Esophagus muscularis mucosa (tissue), 4 donors: Measurements from ENCODE around the gene ECEL1. TPM values are rescaled to one million over a fixed set of nuclear protein-coding genes. Genes with fewer than 3 reads are reported as not detected.

Experiments
- DNase-seq: peaks from one replicate; pipeline ENCODE4 v3.0.0-alpha.2; 2017; ENCODE audit errors: extremely low spot score
- H3K27ac ChIP-seq, 4 donors: fragments of 200-600 bp; sonication (generic); replicated peaks in 1 of 4; 1 replicate in 3 of 4; 2 replicates in 1 of 4; pipeline ENCODE4 v1.5.1; 2016 to 2019; ENCODE audit warnings: mild to moderate bottlenecking in 1 of 4
- H3K27me3 ChIP-seq, 4 donors: fragments of 200-600 bp; sonication (generic); one replicate each; pipeline versions ENCODE4 v1.5.1 to v1.6.0; 2016 to 2019
- H3K36me3 ChIP-seq, 4 donors: fragments of 200-600 bp; sonication (generic); one replicate each; pipeline ENCODE4 v1.5.1; 2016 to 2019
- H3K4me1 ChIP-seq, 4 donors: fragments of 200-600 bp; sonication (generic); one replicate each; pipeline ENCODE4 v1.5.1; 2016 to 2019
- H3K4me3 ChIP-seq, 4 donors: fragments of 200-600 bp; sonication (generic); 1 replicate in 2 of 4; 2 replicates in 2 of 4; pipeline ENCODE4 v1.5.1; 2016 to 2019; ENCODE audit warnings: mild to moderate bottlenecking in 4 of 4, moderate library complexity in 1 of 4
- H3K9me3 ChIP-seq, 4 donors: fragments of 200-600 bp; sonication (generic); 1 replicate in 3 of 4; 2 replicates in 1 of 4; pipeline ENCODE4 v1.5.1; 2016 to 2019
- CTCF ChIP-seq, 3 experiments: fragments of 200-600 bp in 2 of 3; fragments of 450-650 bp in 1 of 3; sonication (generic) in 2 of 3; IDR thresholded peaks; one replicate each; pipeline ENCODE4 v1.5.1; 2017 to 2019; ENCODE audit warnings: antibody characterized with exemption in 3 of 3, mild to moderate bottlenecking in 2 of 3, moderate library complexity in 1 of 3
- EP300 ChIP-seq: sonication (generic); formaldehyde crosslinking; IDR thresholded peaks from one replicate; pipeline ENCODE4 v1.6.1; 2017; ENCODE audit warnings: antibody characterized with exemption
- POLR2A ChIP-seq: fragments of 450-650 bp; IDR thresholded peaks from one replicate; pipeline ENCODE4 v1.6.1; 2017; ENCODE audit warnings: antibody characterized with exemption, moderate library complexity, mild to moderate bottlenecking, low read depth
- POLR2AphosphoS5 ChIP-seq, 2 donors: sonication (generic); formaldehyde crosslinking; IDR thresholded peaks; one replicate each; pipeline ENCODE4 v1.6.1; 2017; ENCODE audit warnings: antibody characterized with exemption in 2 of 2
- WGBS: methylation state at CpG from one replicate; pipeline ENCODE4 v1.1.5; 2018; 5-methylcytosine and 5-hydroxymethylcytosine counted together
- intact Hi-C: fragments of 100-400 bp; cut with DNase I; formaldehyde crosslinking; loops from one replicate; pipeline ENCODE4 v1.15.1; 2023
- total RNA-seq, 4 donors: library from RNA; depleted of rRNA; stranded (reverse); fragments of >200 nt; gene quantifications; one replicate each; pipeline versions ENCODE4 v1.1.0 to v1.2.1, GENCODE V29; 2016

ECEL1 gene
- total RNA-seq, 4 donors from 2014 or later: 0.66 to 1.6 (median 1.4) TPM; not detected in 1

DNA sequence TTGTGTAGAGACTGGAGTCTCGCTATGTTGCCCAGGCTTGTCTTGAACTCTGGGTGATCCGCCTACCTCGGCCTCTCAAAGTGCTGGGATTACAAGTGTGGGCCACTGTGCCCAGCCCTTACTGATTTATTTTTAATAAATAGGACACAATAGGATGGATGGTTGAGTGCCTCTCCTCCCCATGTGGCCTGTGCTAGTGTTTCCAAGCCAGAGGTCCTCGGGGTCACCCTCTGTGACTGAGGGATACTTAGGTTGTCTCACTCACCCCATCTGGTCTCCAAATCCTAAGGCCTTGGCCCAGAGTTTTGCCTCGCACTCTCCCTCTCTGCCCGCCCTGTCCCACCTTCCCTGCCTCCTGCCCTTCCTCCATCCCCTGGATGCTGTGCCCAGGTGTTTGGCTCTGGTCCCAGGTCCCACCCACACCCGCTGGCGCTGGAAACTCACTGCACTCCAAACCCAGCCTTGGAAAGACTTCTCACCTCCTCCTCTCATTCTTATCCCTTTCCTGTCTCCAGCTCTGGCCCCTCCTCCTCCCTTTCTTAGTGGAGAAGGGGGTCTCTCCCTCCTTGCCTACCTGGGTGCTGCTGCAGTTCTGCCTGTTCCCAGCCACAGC, 4.7 kb upstream of the ECEL1 start:
- Histone ChIP-seq H3K36me3 (no peaks in the 10 kb centered on the region), H3K27ac (no peak overlapping the region), H3K9me3 (no peaks in the 10 kb centered on the region), H3K4me1 (peaks cover 0 to 8% (median 5%) of the 10 kb centered on the region in 4 donors), H3K4me3 (no peak overlapping the region), H3K27me3 (peaks cover 0 to 53% (median under 1%) of the 10 kb centered on the region in 4 donors)
- DNase-seq: no peak
- intact Hi-C loops: no loop called here
- TF ChIP-seq POLR2AphosphoS5 (IDR thresholded peaks at IDR 0.05): no peak
- no peak for TF ChIP-seq EP300
- no peak for TF ChIP-seq POLR2A
- no peak for TF ChIP-seq CTCF (IDR thresholded peaks at IDR 0.05)
- whole genome bisulfite sequencing: 75% methylated on average over 8 of the region's 8 CpGs

DNA sequence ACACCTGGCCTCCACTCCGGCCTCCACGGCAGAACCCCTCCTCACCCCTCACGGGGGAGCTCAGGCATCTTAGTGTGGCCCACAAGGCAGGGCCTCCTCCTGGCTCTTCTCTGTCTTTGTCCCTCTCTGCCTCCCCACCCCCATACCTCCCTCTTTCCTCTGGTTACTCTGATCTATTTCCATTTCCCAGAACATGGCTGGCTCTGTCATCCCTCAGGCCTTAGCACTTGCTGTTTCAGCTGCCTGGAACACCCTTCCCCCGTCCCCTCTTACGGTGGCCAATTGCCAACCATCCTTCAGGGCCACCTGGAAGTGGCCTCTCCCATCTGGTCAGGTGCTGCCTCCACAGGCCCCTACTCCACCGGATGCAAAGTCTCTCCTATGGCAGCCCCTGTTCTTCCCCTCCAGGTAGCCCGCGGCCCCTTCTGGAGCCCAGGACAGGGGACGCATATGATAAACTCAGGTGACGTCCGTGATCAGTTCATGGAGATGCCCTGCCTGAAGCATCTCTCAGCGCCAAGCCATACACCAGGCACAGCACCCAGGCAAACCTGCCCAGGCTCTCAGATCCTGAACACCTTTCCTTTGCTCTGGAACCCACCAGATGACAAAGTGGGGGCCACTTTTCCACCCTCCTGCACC, 3.6 kb upstream of the ECEL1 start:
- WGBS: 81% methylated on average over 12 of the region's 12 CpGs
- Histone ChIP-seq H3K36me3 (no peaks in the 10 kb centered on the region), H3K27ac (no peak overlapping the region), H3K27me3 (peaks cover 0 to 53% (median 11%) of the 10 kb centered on the region in 4 donors), H3K4me1 (peaks cover 0 to 19% (median 16%) of the 10 kb centered on the region in 4 donors), H3K4me3 (no peak overlapping the region), H3K9me3 (no peaks in the 10 kb centered on the region)
- no peak for DNase-seq
- TF ChIP-seq POLR2A: no peak
- intact Hi-C loops: no loop called here

DNA sequence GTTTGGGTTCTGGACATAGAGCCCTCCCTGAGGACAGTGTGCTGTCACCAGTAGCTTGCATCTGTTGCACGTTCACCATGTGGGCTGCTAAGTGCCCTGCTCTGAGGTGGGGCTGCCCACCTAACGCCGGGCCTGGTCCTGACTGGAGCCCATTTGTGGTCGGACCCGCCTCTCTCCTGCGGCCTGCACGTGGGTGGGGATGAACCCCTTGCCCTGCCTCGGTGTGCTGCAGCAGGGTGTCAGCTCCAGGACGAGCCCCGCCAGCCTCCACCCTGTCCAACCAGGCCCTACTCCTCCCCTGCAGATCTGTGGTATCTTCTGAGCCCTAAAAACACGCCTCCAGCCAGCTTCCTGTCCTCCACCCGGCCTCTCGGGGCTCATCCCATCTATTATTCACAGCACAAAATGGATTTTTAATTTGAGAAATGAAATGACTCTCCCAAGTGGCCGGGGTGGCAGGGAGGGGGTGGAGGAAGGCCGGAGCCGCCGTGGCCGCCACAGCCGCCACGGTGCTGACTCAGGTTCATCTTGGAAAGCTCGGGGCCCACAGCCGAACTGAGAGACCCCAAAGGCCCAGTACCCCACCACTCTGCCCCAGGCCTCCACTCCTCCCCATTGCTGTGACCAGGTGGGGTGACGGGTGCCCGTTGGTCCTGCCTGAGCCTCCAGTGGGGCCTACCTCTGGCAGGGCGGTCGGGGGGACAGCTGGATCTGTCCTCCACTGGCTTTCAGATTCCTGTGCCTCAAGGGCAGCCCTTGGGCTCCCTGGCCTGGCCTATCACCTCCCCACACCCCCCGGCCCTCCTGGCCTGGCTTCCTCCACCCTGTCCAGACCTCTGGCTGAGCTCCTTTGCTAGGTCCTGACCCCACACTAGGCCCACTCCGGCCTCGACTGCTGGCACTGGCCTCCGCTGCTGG, 2.8 kb upstream of the ECEL1 start:
- Histone ChIP-seq H3K27ac (no peak overlapping the region), H3K4me1 (peaks cover 0 to 26% (median 21%) of the 10 kb centered on the region in 4 donors), H3K9me3 (no peaks in the 10 kb centered on the region), H3K36me3 (no peaks in the 10 kb centered on the region), H3K4me3 (no peak overlapping the region), H3K27me3 (peaks cover 0 to 61% (median 18%) of the 10 kb centered on the region in 4 donors)
- WGBS: 85% methylated on average over 25 of the region's 30 CpGs
- TF ChIP-seq POLR2A (no peak), EP300 (no peak), POLR2AphosphoS5 (IDR thresholded peaks at IDR 0.05) (no peak), CTCF (IDR thresholded peaks at IDR 0.05) (no peak)
- no peak for DNase-seq
- intact Hi-C loops: no loop called here

DNA sequence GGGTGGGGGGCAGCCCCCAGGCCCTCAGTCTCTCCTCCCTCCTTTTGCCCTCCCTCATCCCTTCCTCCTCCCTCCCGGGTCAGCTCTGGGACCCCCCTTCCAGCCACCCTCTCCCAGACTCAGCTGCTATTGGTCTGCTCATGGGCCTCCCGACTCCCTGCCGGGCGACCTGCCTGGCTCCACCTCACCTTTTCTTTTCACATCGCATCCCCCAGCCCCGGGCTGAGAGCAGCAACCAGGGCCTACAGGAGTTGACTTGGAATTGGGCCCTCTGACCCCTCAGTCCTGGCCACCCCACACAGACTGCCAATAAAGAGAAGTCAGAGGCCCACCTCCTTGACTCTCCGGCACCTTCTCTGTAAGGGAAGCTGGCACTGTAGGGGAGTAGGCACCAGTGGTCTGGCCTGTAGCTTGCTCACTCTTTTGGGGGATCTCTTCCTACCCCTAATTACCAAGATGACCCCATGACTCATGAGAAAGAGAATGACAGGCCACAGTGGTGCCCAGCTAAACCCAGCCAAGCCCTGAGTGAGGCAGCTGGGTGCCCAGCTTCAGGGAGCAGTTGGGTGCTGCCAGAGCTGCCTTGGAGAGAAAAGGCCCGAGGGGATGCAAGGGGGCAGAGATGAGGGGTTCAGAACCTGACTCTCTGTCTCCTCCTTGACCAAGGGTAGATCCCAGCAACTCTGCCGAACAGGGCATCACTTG, 2.0 kb upstream of the ECEL1 start:
- TF ChIP-seq CTCF (IDR thresholded peaks at IDR 0.05) (no peak), POLR2AphosphoS5 (IDR thresholded peaks at IDR 0.05) (no peak), EP300 (no peak), POLR2A (no peak)
- Histone ChIP-seq H3K4me1 (peaks cover 0 to 31% (median 24%) of the 10 kb centered on the region in 4 donors), H3K27ac (no peak overlapping the region), H3K9me3 (no peaks in the 10 kb centered on the region), H3K36me3 (no peaks in the 10 kb centered on the region), H3K27me3 (peaks cover 0 to 69% (median 23%) of the 10 kb centered on the region in 4 donors), H3K4me3 (no peak overlapping the region)
- intact Hi-C loops: no loop called here
- DNase-seq: no peak
- 83% methylated on average over 9 of the region's 9 CpGs for WGBS
